Stimulated activated CD4-positive, alpha-beta T cell treated with anti-CD3 and anti-CD28 coated beads, TNF-alpha, amount 100 ng/mL, for 1 hour (primary cell): ENCODE results near the gene MLLT3.

Experiments
- DNase-seq, 3 donors: peaks; one replicate each; pipeline ENCODE4 v3.0.0-alpha.2; 2020; ENCODE audit warnings: low read depth in 3 of 3, low spot score in 1 of 3

The MLLT3 gene

GRCh38 chr9:20313415-20313814 lies 308.9 kb downstream of the MLLT3 start:
- no peak for DNase-seq

- no peak for DNase-seq
These were observed 309.6 kb downstream of the MLLT3 start for GRCh38 chr9:20312732-20313131.

- DNase-seq: no peak
These were observed 312.3 kb downstream of the MLLT3 start for GRCh38 chr9:20310024-20310423.

DNA sequence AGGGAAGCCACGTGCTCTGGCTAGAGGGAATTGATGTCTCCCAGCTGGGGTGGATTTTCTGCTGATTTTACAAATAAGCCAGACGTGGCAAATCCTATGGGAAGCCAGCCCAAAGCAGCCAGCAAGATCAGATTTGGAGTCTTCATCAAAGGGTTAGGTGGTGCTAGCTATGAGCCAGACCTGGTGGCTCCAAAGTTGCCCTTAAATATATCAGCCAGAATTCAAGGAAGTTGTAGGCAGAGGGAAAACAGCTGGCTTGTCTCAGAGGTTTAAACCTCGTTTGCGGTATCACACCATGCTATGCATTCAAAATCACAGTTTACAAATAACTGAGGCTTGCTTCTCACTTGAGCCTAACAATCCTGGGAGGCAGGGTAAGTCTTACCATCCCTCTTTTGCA lies 313.2 kb downstream of the MLLT3 start:
- no peak for DNase-seq

- DNase-seq: no peak
These were observed 314.7 kb downstream of the MLLT3 start for GRCh38 chr9:20307621-20308020.

DNA sequence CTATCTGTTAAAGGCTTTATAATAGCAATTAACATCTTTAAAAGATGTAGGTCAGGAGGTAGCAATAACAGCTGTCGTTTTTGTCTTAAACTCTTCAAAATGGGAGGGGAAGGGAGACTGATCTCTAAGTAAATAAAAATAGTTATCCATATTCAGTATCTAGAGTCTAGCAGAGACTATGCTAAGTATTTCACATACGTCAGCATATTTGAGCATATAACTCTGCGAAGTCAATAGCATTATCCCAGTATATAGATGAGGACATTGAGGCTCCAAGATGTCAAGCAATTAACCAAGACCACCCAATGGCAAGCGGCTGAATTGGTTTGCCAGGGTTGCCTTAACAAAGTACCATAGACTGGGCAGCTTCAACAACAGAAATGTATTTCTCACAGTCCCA lies 316.8 kb downstream of the MLLT3 start:
- no peak for DNase-seq

DNA sequence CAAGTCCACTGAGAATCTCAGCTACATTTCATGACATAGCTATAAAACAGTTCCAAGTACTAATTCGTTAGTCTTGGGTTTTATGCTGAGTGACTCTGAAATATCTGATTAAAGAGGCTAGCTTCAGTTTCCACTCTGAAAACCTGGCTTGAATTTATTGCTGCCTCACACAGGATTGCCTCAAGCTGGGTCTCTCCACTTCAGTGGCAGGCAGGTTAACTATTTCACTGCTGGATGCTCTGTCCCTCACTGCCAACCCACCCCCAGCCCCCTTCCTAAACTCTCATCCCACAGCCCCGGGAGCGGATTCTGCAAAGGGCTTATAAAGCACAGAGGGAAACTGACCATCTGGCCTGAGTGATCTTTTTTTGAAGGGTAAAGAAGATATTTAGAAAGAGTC lies 318.3 kb downstream of the MLLT3 start:
- DNase-seq: no peak

GRCh38 chr9:20303066-20303465 lies 319.2 kb downstream of the MLLT3 start:
- no peak for DNase-seq

- DNase-seq: no peak
These were observed 320.1 kb downstream of the MLLT3 start for GRCh38 chr9:20302197-20302596.

DNA sequence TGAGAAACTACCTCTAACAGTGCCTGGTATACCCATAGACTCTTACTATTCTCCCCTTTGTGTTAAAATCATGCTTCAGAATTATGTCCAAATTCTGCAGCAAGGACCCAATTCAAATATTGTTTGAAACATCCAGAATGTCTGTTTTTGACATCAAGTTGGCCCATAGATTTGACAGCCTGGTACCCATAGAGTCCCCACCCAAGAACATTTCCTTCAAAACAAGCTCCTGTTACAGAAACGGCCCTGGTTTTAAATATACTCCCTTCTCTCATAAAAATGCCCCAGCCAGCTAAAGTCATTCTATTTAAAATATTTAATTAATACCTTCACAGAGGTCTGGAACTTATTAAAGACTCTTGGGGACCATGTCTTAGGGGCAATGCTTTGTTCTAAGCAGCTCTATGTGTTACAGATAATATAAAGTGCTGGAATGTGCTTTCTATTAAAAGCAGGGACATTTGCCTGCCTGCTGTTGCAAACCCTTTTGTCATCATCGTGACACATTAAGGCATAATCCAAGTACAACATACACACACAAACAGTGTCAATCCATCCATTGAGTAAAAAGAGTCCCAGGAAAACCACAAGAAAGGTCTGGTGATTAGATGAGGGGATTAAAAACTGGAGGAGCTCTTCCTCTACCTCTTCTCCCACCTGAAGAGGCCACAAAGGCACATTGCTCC lies 321.7 kb downstream of the MLLT3 start:
- DNase-seq: no peak

DNA sequence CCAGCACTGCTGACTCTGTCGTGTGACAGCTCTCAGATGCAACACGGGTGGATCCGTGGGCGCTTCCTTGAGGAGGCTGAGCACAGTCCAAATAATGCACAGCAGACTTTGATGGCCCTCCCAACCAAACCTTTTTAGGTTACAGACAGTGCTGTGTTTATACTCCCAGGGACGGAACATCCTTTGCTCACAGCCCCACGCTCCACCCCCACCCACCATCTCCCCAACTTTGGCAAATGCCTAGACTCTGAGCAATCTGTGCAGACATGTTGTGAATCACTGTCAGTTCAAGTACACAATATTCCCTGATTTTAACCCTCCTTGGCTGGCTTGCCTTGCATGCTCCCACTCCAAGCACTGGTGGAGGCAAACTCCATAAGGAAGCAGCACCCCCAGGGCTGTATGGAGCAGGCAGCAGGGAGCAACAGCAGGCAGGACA lies 324.6 kb downstream of the MLLT3 start:
- DNase-seq: no peak

GRCh38 chr9:20295555-20295954 lies 326.7 kb downstream of the MLLT3 start:
- DNase-seq: no peak

DNA sequence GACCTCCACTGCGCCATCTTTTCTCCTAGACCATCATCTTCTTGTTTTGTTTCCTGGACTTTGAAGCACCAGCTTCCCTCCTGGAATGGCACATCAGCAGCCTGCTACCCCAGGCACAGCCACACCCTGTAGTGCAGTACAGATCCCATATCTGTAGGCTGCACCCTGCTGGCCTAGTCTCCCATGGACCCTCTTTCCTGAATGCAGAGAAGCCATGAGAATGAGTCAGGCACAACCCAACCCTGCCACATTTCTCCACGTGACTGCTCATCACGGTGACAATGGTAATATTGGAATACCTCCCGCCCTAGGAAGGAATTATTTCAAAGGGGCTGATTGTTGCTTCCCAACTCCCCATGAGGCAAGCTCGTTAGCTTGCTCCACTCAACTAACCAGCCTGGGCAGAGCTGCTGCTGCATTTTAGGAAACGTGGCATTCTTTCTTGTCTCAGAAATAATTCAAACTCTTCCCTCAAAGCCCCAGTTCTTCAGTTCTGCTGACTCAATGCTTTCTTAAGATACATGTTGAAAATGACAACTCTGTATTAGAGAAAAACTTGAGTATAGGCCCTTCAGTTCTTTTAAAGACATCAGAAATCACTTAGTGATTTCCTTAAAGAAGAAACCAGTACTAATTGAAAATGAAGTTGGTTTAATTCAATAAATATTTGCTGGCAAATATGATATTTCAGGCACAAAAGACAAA lies 328.1 kb downstream of the MLLT3 start:
- no peak for DNase-seq

GRCh38 chr9:20292002-20292401 lies 330.3 kb downstream of the MLLT3 start:
- DNase-seq: no peak
